Stimulated activated effector memory CD8-positive, alpha-beta T cell treated with anti-CD3 and anti-CD28 coated beads, Interleukin-12 subunit alpha, Interleukin-12 subunit beta, amount 100 ng/mL, for 72 hours (primary cell): ENCODE results near the gene MTA2.
"Not testable (repeated sequence)": the region's sequence is repeated elsewhere in the genome, so short reads cannot be mapped to it uniquely, and the experiment has no call there.

ENCODE experiments used
- ATAC-seq: fragments of 150-1000 bp; cut with Tn5 transposase; 2 replicates; pipeline ENCODE4 v1.10.0; 2021
- DNase-seq, 2 donors: peaks; one replicate each; pipeline ENCODE4 v3.0.0; 2021 to 2022; ENCODE audit warnings: low spot score in 2 of 2
- H3K27ac Mint-ChIP-seq: one replicate; pipeline ENCODE4 v1.8.0; 2022; ENCODE audit warnings: mild to moderate bottlenecking, mixed read lengths
- H3K36me3 Mint-ChIP-seq: one replicate; pipeline ENCODE4 v1.8.0; 2022; ENCODE audit warnings: mild to moderate bottlenecking, mixed read lengths
- H3K4me1 Mint-ChIP-seq: one replicate; pipeline ENCODE4 v1.8.0; 2022; ENCODE audit warnings: mixed read lengths
- H3K4me3 Mint-ChIP-seq: one replicate; pipeline ENCODE4 v1.8.0; 2022; ENCODE audit warnings: mild to moderate bottlenecking, mixed read lengths
- H3K9me3 Mint-ChIP-seq: one replicate; pipeline ENCODE4 v1.8.0; 2022; ENCODE audit warnings: mixed read lengths

The MTA2 gene

DNA sequence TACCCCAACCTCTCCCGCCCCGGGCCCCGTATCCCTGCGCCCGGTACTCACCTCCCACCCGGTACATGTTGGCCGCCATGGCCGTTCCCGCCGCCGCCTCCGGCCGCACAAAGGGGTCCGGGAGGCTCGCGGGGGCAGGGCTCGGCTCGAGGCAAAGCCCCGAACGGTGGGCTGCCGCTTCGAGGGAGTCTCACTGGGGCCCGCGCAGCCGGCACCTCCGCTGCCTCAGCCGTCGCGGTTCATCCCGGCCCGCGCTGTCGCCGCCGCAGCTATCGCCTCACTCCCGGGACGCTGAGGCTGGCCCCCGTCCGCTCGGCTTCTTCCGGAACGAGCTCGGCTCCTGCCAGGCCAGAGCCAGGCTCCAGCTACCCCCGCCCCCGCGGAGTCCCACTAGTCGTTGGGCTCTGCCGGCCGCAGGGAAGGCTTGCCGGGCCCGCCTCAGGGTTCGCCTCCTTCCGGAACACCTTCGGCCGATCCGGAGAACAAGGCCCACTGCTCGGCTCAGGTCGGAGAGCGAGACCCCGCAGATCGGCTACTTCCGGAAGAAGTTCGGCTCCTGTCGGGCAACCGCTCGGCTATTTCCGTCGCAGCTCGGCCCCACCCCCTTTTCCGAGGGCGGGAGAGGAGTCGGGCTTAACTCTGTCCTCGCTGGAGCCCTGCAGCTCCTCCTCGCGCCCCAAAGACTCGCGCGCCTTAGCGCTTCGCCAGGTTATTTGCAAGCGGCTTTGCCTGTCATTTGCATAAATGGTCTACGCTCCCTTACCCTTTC, at the start of gene MTA2:
Gene MTA2, minus strand, starts transcription at position 494 of the 769 bp plus-strand sequence. Its CDS starts 415 bp downstream, at position 79.
- DNase-seq (peak; percentile 100), ATAC-seq (peak; percentile 89)
- peak within 1 kb of the TSS; percentile 96 for H3K27ac Mint-ChIP-seq
- H3K4me1 Mint-ChIP-seq, result peaks cover 64% of the 10 kb centered on the region
- peak within 1 kb of the TSS; percentile 88 for H3K4me3 Mint-ChIP-seq
- H3K36me3 Mint-ChIP-seq, result peaks cover 95% of the 10 kb centered on the region
- H3K9me3 Mint-ChIP-seq, result no peaks in the 10 kb centered on the region

GRCh38 chr11:62650283-62650682, 48.6 kb upstream of the MTA2 start:
- peaks cover 61% of the 10 kb centered on the region for H3K36me3 Mint-ChIP-seq
- not testable (repeated sequence) for H3K27ac Mint-ChIP-seq, H3K4me3 Mint-ChIP-seq, ATAC-seq, H3K9me3 Mint-ChIP-seq, DNase-seq
- H3K4me1 Mint-ChIP-seq, result peaks cover 31% of the 10 kb centered on the region

DNA sequence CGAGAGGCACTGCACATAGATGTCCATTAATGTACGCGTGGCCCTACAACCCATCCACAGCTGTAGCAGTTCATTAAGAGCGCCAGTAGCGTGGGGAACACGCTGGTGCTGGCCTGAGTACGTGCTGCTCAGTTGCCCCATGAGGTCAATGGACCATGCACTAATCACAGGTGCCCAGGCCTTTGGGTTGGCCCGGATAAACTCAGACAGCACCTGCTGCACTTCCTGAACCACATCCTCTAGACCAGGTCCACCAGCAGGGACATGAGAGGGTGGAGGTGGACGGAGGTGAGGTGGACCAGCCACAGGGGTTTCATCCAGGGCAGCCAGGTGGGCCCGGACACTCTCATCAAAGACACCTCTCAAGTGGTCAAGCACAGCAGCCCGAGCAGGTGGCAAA, 47.8 kb upstream of the MTA2 start:
- Mint-ChIP-seq H3K36me3 (peaks cover 68% of the 10 kb centered on the region), H3K4me1 (peaks cover 33% of the 10 kb centered on the region), H3K9me3 (no peaks in the 10 kb centered on the region), H3K27ac (no peak overlapping the region), H3K4me3 (no peak overlapping the region)
- no peak for DNase-seq
- ATAC-seq, result no peak

DNA sequence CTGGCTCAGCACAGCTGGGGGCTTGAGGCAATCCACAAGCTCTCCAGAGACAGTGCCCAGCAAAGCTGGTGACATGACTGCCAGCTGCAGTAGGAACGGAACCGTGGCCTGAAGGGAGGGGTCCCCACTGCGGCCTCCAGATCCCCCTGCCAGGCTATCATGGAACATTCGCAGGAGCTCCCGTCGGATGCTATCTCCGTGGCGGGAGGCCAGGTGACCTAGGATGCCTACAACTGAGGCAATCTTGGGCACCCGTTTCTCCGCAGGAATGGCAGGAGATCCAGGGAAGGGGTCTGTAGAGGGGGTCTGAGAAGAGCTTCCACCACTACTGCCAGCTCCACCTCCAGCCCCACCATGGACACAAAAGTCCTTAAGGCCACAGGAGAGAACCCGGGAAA, 47.3 kb upstream of the MTA2 start:
- H3K27ac Mint-ChIP-seq, result no peak overlapping the region
- peaks cover 34% of the 10 kb centered on the region for H3K4me1 Mint-ChIP-seq
- H3K36me3 Mint-ChIP-seq, result peaks cover 73% of the 10 kb centered on the region
- ATAC-seq (no peak), DNase-seq (no peak)
- H3K9me3 Mint-ChIP-seq, result no peaks in the 10 kb centered on the region
- no peak overlapping the region for H3K4me3 Mint-ChIP-seq

DNA sequence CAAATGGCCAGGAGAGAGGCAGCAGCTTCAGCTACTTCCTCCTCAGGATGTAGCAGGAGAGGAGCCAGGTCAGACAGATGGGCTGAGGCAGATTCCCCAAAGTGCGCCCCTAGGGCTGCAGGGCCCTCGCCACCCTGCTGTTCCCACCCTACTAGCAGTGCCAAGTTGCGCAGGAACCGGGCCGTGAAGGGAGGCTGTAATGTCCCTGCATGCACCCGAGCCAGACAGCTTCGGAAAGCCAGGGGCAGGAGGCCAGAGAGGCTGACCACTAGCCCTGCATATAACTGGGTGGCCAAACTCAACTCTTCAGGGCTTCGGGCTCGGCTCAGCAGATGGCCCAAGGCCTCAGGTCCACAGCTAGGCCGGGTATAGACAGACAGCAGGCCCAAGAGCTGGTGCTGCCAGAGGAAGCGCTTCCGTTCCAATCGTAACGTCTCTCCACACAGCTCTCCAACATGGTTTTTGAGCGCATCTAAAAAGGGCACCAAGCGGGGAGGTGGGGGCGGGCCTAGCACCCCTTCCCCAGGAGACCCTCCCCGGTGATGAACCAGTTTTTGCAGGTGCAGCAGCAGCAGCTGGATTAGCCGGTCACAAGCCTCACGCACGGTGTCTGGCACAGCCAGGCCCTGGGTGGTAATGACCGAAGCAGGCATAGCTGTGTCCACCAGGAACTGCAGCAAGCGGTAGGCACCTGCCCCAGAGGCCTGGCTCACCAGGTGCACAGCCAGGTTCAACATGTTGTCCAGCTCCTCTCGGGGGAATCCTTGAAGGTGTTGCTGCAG, 46.7 kb upstream of the MTA2 start:
- peaks cover 29% of the 10 kb centered on the region for H3K4me1 Mint-ChIP-seq
- peaks cover 73% of the 10 kb centered on the region for H3K36me3 Mint-ChIP-seq
- no peaks in the 10 kb centered on the region for H3K9me3 Mint-ChIP-seq
- DNase-seq, result no peak
- no peak for ATAC-seq
- H3K4me3 Mint-ChIP-seq, result no peak overlapping the region
- H3K27ac Mint-ChIP-seq, result no peak overlapping the region

DNA sequence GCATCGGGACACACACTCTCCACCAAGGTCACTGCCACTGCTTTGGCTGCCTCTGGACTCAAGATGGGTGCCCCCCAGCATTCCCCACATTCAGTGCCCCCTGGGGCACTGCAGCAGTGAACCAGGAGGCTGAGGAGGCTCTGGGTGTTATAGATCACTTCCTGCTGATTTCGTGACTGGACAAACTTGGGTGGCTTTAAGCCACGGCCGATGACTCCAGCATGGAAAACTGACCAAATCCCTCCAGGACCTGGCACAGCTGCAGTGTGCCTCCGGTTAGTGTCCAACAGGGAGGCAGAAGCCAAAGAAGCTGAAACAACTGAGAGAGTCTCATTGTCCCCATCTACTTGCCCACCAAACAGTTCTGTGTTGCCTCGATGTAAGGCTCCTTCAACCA, 45.9 kb upstream of the MTA2 start:
- Mint-ChIP-seq H3K27ac (no peak overlapping the region), H3K4me3 (no peak overlapping the region), H3K36me3 (peaks cover 73% of the 10 kb centered on the region), H3K4me1 (peaks cover 25% of the 10 kb centered on the region), H3K9me3 (no peaks in the 10 kb centered on the region)
- DNase-seq (no peak), ATAC-seq (no peak)

- H3K4me1 Mint-ChIP-seq, result peaks cover 19% of the 10 kb centered on the region
- no peaks in the 10 kb centered on the region for H3K9me3 Mint-ChIP-seq
- ATAC-seq (no peak), DNase-seq (no peak)
- H3K27ac Mint-ChIP-seq, result peak overlapping the region; percentile 95
- peaks cover 77% of the 10 kb centered on the region for H3K36me3 Mint-ChIP-seq
- H3K4me3 Mint-ChIP-seq, result peak overlapping the region; percentile 96
Observed at GRCh38 chr11:62646825-62647608, 45.4 kb upstream of the MTA2 start.

- H3K27ac Mint-ChIP-seq, result peak within 1 kb of the TSS; percentile 95
- H3K9me3 Mint-ChIP-seq, result no peaks in the 10 kb centered on the region
- ATAC-seq, result peak; percentile 99
- H3K4me1 Mint-ChIP-seq, result peaks cover 23% of the 10 kb centered on the region
- DNase-seq, result peak; percentile 90 to 98
- peaks cover 80% of the 10 kb centered on the region for H3K36me3 Mint-ChIP-seq
- peak within 1 kb of the TSS; percentile 96 for H3K4me3 Mint-ChIP-seq
Observed at GRCh38 chr11:62645946-62646824, 44.5 kb upstream of the MTA2 start, which contains the start of gene GANAB. GANAB (minus strand) TSS chr11:62646613; CDS start chr11:62646599, 14 bp downstream.

DNA sequence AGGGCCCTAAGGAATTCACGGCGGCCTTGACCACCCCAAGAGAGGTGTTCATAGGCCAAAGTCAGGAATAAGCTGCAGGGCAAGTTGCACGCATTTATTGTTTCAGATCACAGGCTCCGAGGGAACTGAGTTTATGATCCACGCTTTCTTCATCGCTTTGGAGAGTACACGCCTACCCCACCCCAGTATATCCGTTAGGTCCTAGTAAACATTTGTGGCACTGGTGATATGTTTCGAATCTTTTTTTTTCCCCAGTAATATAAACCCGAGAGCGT, 43.9 kb upstream of the MTA2 start:
- peaks cover 29% of the 10 kb centered on the region for H3K4me1 Mint-ChIP-seq
- no peak for DNase-seq
- H3K36me3 Mint-ChIP-seq, result peaks cover 86% of the 10 kb centered on the region
- H3K9me3 Mint-ChIP-seq, result no peaks in the 10 kb centered on the region
- peak overlapping the region; percentile 95 for H3K27ac Mint-ChIP-seq
- ATAC-seq, result no peak
- H3K4me3 Mint-ChIP-seq, result peak overlapping the region; percentile 96

DNA sequence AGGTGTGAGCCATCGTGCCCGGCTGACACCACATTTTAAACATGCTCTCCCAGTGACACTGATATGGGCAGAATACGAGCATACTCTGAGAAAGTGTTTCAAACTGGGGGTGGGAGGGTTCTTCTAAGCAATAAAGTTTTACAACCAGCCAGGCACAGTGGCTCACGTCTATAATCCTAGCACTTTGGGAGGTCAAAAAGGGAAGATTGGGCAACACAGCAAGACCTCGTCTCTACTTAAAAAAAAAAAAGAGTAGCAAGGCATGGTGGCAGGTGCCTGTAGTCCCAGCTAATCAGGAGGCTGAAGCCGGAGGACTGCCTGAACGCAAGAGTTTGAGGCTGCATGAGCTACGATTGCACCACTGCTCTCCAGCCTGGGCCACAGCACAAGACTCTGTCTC, 42.6 kb upstream of the MTA2 start:
- ATAC-seq (no peak), DNase-seq (no peak)
- H3K36me3 Mint-ChIP-seq, result peaks cover 84% of the 10 kb centered on the region
- H3K4me1 Mint-ChIP-seq, result peaks cover 37% of the 10 kb centered on the region
- no peaks in the 10 kb centered on the region for H3K9me3 Mint-ChIP-seq
- no peak overlapping the region for H3K27ac Mint-ChIP-seq
- peak overlapping the region; percentile 96 for H3K4me3 Mint-ChIP-seq

DNA sequence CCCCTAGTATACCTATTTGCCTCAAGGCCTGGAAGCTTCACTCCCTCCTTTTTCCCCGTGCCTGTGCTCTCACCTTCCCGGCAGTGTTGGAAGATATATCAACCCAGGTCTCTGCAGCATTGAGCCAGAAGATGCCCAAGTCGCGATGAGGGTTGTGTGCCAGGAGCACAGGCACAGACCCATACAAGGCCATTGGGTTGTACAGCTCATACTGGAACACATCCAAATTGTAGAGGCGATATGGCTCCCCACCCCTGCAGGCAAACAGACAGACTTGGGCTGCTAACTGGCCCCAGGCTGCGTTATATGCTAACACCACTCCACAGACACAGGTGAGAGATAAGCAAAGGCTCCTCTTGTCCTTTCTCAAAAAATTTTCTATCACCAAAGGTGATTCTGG, 30.8 kb upstream of the MTA2 start:
- no peak for ATAC-seq

GRCh38 chr11:62627713-62628112, 26.0 kb upstream of the MTA2 start:
- Mint-ChIP-seq H3K4me1 (no peaks in the 10 kb centered on the region), H3K9me3 (no peaks in the 10 kb centered on the region), H3K27ac (no peak overlapping the region), H3K4me3 (no peak overlapping the region), H3K36me3 (peaks cover 93% of the 10 kb centered on the region)
- ATAC-seq, result no peak
- no peak for DNase-seq

More for the DNA sequence above, 30.8 kb upstream of the MTA2 start:
- no peaks in the 10 kb centered on the region for H3K9me3 Mint-ChIP-seq
- H3K4me1 Mint-ChIP-seq, result no peaks in the 10 kb centered on the region
- H3K36me3 Mint-ChIP-seq, result peaks cover 100% of the 10 kb centered on the region
- DNase-seq, result no peak
- H3K27ac Mint-ChIP-seq, result peak overlapping the region; percentile 56
- H3K4me3 Mint-ChIP-seq, result no peak overlapping the region

DNA sequence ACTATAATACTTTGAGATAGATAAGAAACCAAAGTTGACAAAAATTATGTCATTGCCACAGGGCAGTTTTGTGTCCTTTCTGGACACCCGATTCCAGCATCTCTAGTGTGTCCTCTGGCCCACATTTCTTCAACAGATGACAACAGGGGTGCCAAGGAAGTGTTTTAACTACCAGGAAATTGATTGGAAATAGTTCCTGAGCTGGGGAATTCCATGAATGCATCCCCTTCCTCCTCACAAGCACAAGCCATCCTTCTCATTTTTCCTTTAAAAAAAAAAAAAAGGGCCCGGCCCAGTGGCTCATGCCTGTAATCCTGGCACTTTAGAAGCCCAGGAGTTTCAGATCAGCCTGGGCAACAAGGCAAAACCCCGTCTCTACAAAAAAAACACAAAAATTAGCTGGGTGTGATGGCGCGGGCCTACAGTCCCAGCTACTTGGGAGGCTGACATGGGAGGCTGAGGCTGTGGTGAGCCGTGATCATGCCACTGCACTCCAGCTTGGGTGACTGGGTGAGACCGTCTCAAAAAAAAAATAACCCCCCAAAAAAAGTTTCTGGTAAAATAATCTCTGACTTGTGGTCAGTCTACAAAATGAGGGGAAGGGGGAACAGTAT, 20.9 kb upstream of the MTA2 start:
- Mint-ChIP-seq H3K36me3 (peaks cover 93% of the 10 kb centered on the region), H3K4me3 (peak overlapping the region; percentile 95), H3K9me3 (no peaks in the 10 kb centered on the region), H3K4me1 (peaks cover 20% of the 10 kb centered on the region), H3K27ac (peak overlapping the region; percentile 96)
- DNase-seq (no peak), ATAC-seq (no peak)
